Endothelial cell of umbilical vein (primary cell): Measurements from ENCODE around the gene CTSH. TPM values are rescaled to one million over a fixed set of nuclear protein-coding genes. Genes with fewer than 3 reads are reported as not detected.

Experiments used
- BruUV-seq: library from RNA; stranded (reverse); fragments of 400-500 nt; replicated peaks from 2 replicates; lab custom pipeline; 2021; lab: Mats Ljungman, UMichigan
- CTCF ChIA-PET: fragments of 300-600, 350-600 bp; sonication (Branson Sonifier 250); formaldehyde crosslinking; loops from one replicate; lab custom pipeline; 2021; ENCODE audit warnings: antibody characterized with exemption, inconsistent platforms; lab: Charles Lee
- POLR2A ChIA-PET: fragments of 300-600, 350-600 bp; sonication (Branson Sonifier 250); formaldehyde crosslinking; loops from one replicate; lab custom pipeline; 2021; ENCODE audit warnings: antibody characterized with exemption, inconsistent platforms; lab: Charles Lee
- DNase-seq: peaks from one replicate; pipeline ENCODE4 v3.0.0-alpha.2; 2011; ENCODE audit warnings: low read depth, low spot score
- FAIRE-seq: peaks from 2 replicates; lab custom pipeline; 2011; peaks lifted over from hg19 to GRCh38; lab: Jason Lieb, UNC
- H2AFZ ChIP-seq: 2 replicates; pipeline ENCODE4 v1.6.0; 2012; ENCODE audit warnings: low read depth, low read length, control low read depth, inconsistent platforms
- H3K27ac ChIP-seq: 2 replicates; pipeline ENCODE4 v1.5.1; 2011; ENCODE audit warnings: low read depth, mild to moderate bottlenecking, control low read depth, low read length, moderate library complexity; ENCODE audit not compliant: insufficient read depth
- H3K27me3 ChIP-seq, 2 experiments: 2 replicates each; pipeline versions ENCODE4 v1.6.0 to v1.6.1; 2011; ENCODE audit warnings: low read length in 2 of 2, mixed read lengths in 1 of 2; ENCODE audit not compliant: control insufficient read depth in 2 of 2, insufficient read depth in 2 of 2
- H3K36me3 ChIP-seq, 2 experiments: 2 replicates in 1 of 2; 3 replicates in 1 of 2; pipeline ENCODE4 v1.5.1; 2011; ENCODE audit warnings: low read length in 2 of 2, mild to moderate bottlenecking in 1 of 2, moderate library complexity in 1 of 2; ENCODE audit not compliant: control insufficient read depth in 2 of 2, insufficient read depth in 2 of 2; ENCODE audit errors: extremely low read depth in 1 of 2
- H3K4me1 ChIP-seq: 3 replicates; pipeline ENCODE4 v1.5.1; 2011; ENCODE audit warnings: mild to moderate bottlenecking, low read length; ENCODE audit not compliant: control insufficient read depth, insufficient read depth; ENCODE audit errors: extremely low read depth
- H3K4me2 ChIP-seq: 2 replicates; pipeline ENCODE4 v1.6.1; 2011; ENCODE audit warnings: low read length, control low read depth, mixed read lengths; ENCODE audit not compliant: insufficient read depth
- H3K4me3 ChIP-seq, 3 experiments: fragments of 200-600 bp in 1 of 3; sonication (generic), shearing (Covaris generic) in 1 of 3; replicated peaks in 1 of 3; 2 replicates each; pipeline ENCODE4 v1.5.1; 2011 to 2016; ENCODE audit warnings: control low read depth in 3 of 3, low read length in 3 of 3, mild to moderate bottlenecking in 2 of 3, inconsistent platforms in 1 of 3, low read depth in 1 of 3, moderate library complexity in 1 of 3; ENCODE audit not compliant: insufficient read depth in 1 of 3
- H3K79me2 ChIP-seq: 2 replicates; pipeline ENCODE4 v1.6.0; 2012; ENCODE audit warnings: low read length, inconsistent platforms; ENCODE audit not compliant: control insufficient read depth, insufficient read depth
- H3K9ac ChIP-seq: replicated peaks from 2 replicates; pipeline ENCODE3; 2011; ENCODE audit warnings: low read length, control low read depth; ENCODE audit not compliant: insufficient read depth; ENCODE audit errors: extremely low read depth
- H3K9me1 ChIP-seq: replicated peaks from 3 replicates; pipeline ENCODE4 v1.6.0; 2011; ENCODE audit warnings: mild to moderate bottlenecking, low read length; ENCODE audit not compliant: control insufficient read depth, insufficient read depth; ENCODE audit errors: extremely low read depth
- H3K9me3 ChIP-seq: replicated peaks from 2 replicates; pipeline ENCODE4 v1.5.1; 2012; ENCODE audit warnings: low read length, inconsistent platforms; ENCODE audit not compliant: control insufficient read depth, insufficient read depth
- H4K20me1 ChIP-seq: replicated peaks from 2 replicates; pipeline ENCODE3; 2011; ENCODE audit warnings: mild to moderate bottlenecking, low read length; ENCODE audit not compliant: control insufficient read depth, insufficient read depth; ENCODE audit errors: extremely low read depth
- EZH2 ChIP-seq: IDR thresholded peaks from 2 replicates; pipeline ENCODE4 v1.6.1; 2012; ENCODE audit warnings: borderline replicate concordance, low read depth, mild to moderate bottlenecking, moderate library complexity, low read length, inconsistent platforms; ENCODE audit not compliant: severe bottlenecking
- FOS ChIP-seq: IDR thresholded peaks from 2 replicates; pipeline ENCODE4 v1.6.1; 2011; ENCODE audit warnings: mild to moderate bottlenecking, low read length, moderate library complexity, borderline replicate concordance; ENCODE audit not compliant: insufficient read depth
- GATA2 ChIP-seq: IDR thresholded peaks from 2 replicates; pipeline ENCODE4 v1.7.0; 2011; ENCODE audit warnings: low read depth, mild to moderate bottlenecking, moderate library complexity, mixed read lengths, low read length; ENCODE audit not compliant: insufficient read length, insufficient read depth
- JUN ChIP-seq: IDR thresholded peaks from 2 replicates; pipeline ENCODE4 v1.6.1; 2011; ENCODE audit warnings: borderline replicate concordance, low read depth; ENCODE audit not compliant: insufficient read length, insufficient read depth
- MYC ChIP-seq: IDR thresholded peaks from one replicate; pipeline ENCODE4 v1.6.1; 2011; ENCODE audit warnings: mild to moderate bottlenecking, low read depth, low read length
- POLR2A ChIP-seq: IDR thresholded peaks from 2 replicates; pipeline ENCODE4 v1.6.1; 2012; ENCODE audit warnings: low read depth, mild to moderate bottlenecking, control low read depth, low read length
- POLR2AphosphoS5 ChIP-seq: IDR thresholded peaks from 2 replicates; pipeline ENCODE4 v1.6.1; 2012; ENCODE audit warnings: low read depth, mild to moderate bottlenecking, control low read depth, low read length, moderate library complexity; ENCODE audit not compliant: insufficient read depth
- dilution Hi-C: fragments of 300-500 bp; cut with MboI; formaldehyde crosslinking; loops from one replicate; pipeline ENCODE4 v1.15.0; 2019; ENCODE audit warnings: low sequenced_read_pairs; ENCODE audit not compliant: extremely low pct_ligation_motif_present
- intact Hi-C: fragments of 100-400 bp; cut with micrococcal nuclease; formaldehyde crosslinking; loops from one replicate; pipeline ENCODE4 v1.10.0; 2022
- polyA plus RNA-seq, 4 experiments: library from polyadenylated mRNA; depleted of rRNA in 3 of 4; stranded (reverse) in 3 of 4; unstranded in 1 of 4; fragments of >200 nt; gene quantifications; 2 replicates each; pipeline versions ENCODE4 v1.2.1 to v1.2.3, GENCODE V29; 2011 to 2012; ENCODE audit warnings: missing spikeins in 1 of 4
- total RNA-seq: library from RNA; stranded (reverse); gene quantifications from 2 replicates; pipeline ENCODE4 v1.2.3, GENCODE V29; 2021
- TF ChIP-seq, protein P1 (sequence below), 2 donors: IDR thresholded peaks; 1 replicate in 1 of 2; 2 replicates in 1 of 2; pipeline ENCODE4 v1.5.1; 2011; ENCODE audit warnings: low read length in 2 of 2, mild to moderate bottlenecking in 2 of 2, moderate library complexity in 2 of 2, control low read depth in 1 of 2, inconsistent platforms in 1 of 2, low read depth in 1 of 2; ENCODE audit not compliant: insufficient read depth in 1 of 2; ENCODE audit errors: extremely low read depth in 1 of 2
- TF ChIP-seq, protein P2 (sequence below): IDR thresholded peaks from 2 replicates; pipeline ENCODE4 v1.6.1; 2011; ENCODE audit not compliant: insufficient read depth, insufficient read length

The CTSH gene
- total and polyA plus RNA-seq, 2 donors (not counting 3 experiments of a cell fraction or from before 2014, with no cell fraction given): 7.0 to 7.4 TPM

DNA sequence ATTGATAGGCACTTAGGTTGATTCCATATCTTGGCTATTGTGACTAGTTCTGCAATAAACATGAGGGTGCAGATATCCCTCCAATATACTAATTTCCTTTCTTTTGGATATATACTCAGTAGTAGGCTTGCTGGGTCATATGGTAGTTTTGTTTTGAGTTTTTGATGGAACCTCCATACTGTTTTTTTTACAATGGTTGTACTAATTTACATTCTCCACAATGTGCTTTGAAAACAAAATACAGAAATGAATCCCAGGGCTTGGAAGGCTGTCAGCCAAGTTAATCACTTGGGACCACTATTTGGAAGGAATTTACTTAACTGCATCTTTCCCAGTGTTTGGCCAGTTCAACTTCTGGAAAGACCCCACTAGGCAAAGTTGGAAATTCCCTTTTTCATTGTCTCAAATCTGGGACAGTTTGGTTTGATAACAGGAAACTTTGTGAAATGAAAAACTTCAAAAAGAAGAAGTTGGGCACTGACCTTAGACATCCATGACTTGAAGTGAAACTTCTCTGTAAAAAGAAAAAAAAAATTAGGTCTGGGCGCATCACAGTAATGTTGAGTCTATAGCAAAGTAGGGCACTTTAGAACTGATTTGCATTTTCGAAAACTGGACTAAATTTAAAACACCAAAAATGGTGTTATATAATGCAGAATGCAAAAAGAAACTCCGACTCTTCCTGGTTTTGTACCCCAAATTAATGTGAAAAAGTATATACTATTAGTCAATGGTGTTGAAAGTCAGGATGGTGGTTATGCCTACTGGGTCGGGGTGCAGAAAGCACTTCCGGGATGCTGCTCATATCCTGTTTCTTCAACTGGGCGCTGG, 6.0 kb downstream of the CTSH start:
- intact Hi-C loops (no loop called here), dilution Hi-C loops (no loop called here)
- H3K79me2 ChIP-seq: no peaks in the 10 kb centered on the region
- DNase-seq (no peak), FAIRE-seq (no peak)
- H3K27me3 ChIP-seq: peaks cover 4 to 5% of the 10 kb centered on the region in 2 experiments
- H2AFZ ChIP-seq: no peak overlapping the region
- H3K9me1 ChIP-seq: no peaks in the 10 kb centered on the region
- no peaks in the 10 kb centered on the region for H4K20me1 ChIP-seq
- no TSS peak for BruUV-seq
- H3K4me3 ChIP-seq: no peak overlapping the region
- H3K9ac ChIP-seq: no peak overlapping the region
- H3K9me3 ChIP-seq: no peaks in the 10 kb centered on the region
- H3K36me3 ChIP-seq: no peaks in the 10 kb centered on the region
- no peak overlapping the region for H3K27ac ChIP-seq
- H3K4me1 ChIP-seq: peaks cover 6% of the 10 kb centered on the region
- H3K4me2 ChIP-seq: no peak overlapping the region
- TF ChIP-seq GATA2 (no peak), POLR2AphosphoS5 (no peak), POLR2A (no peak), JUN (no peak), MYC (no peak), EZH2 (no peak), FOS (no peak)
- TF ChIP-seq, protein P1, sequence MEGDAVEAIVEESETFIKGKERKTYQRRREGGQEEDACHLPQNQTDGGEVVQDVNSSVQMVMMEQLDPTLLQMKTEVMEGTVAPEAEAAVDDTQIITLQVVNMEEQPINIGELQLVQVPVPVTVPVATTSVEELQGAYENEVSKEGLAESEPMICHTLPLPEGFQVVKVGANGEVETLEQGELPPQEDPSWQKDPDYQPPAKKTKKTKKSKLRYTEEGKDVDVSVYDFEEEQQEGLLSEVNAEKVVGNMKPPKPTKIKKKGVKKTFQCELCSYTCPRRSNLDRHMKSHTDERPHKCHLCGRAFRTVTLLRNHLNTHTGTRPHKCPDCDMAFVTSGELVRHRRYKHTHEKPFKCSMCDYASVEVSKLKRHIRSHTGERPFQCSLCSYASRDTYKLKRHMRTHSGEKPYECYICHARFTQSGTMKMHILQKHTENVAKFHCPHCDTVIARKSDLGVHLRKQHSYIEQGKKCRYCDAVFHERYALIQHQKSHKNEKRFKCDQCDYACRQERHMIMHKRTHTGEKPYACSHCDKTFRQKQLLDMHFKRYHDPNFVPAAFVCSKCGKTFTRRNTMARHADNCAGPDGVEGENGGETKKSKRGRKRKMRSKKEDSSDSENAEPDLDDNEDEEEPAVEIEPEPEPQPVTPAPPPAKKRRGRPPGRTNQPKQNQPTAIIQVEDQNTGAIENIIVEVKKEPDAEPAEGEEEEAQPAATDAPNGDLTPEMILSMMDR (IDR thresholded peaks at IDR 0.05; ENCODE audit: extremely low read depth in 1 of 2, insufficient read depth in 1 of 2, low read depth in 1 of 2, low read length in 2 of 2): no peak
- TF ChIP-seq, protein P2, sequence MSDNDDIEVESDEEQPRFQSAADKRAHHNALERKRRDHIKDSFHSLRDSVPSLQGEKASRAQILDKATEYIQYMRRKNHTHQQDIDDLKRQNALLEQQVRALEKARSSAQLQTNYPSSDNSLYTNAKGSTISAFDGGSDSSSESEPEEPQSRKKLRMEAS: no peak
- ChIA-PET POLR2A (no interaction called here), CTCF (no interaction called here)
